HG03520 (cell line): Measurements from ENCODE around the gene EXD2.

ENCODE experiments used
- ATAC-seq: cut with Tn5 transposase; IDR thresholded peaks from one replicate; pipeline ENCODE4 v1.9.1; 2021; ENCODE audit warnings: mild to moderate bottlenecking, moderate library complexity; ENCODE audit not compliant: unreplicated experiment

EXD2 gene

GRCh38 chr14:69247676-69248440 lies 56.6 kb downstream of the EXD2 start:
- no peak for ATAC-seq

GRCh38 chr14:69249603-69250002 lies 58.3 kb downstream of the EXD2 start:
- ATAC-seq = no peak

GRCh38 chr14:69252851-69253250 lies 61.6 kb downstream of the EXD2 start:
- no peak for ATAC-seq

GRCh38 chr14:69259168-69259526 lies 67.8 kb downstream of the EXD2 start:
- ATAC-seq = no peak

- no peak for ATAC-seq
Measured at GRCh38 chr14:69259527-69260189, 68.4 kb downstream of the EXD2 start, which contains the start of gene GALNT16. Gene GALNT16, plus strand, starts transcription at chr14:69260158. Its CDS starts 133 bp downstream, at chr14:69260291.

- no peak for ATAC-seq
Measured at GRCh38 chr14:69260190-69260860, 69.0 kb downstream of the EXD2 start.

GRCh38 chr14:69260861-69261564 lies 69.7 kb downstream of the EXD2 start:
- ATAC-seq = no peak

GRCh38 chr14:69261761-69262331 lies 70.5 kb downstream of the EXD2 start:
- ATAC-seq = no peak

- no peak for ATAC-seq
Measured at GRCh38 chr14:69262516-69262915, 71.2 kb downstream of the EXD2 start.

- no peak for ATAC-seq
Measured at GRCh38 chr14:69263364-69263763, 72.1 kb downstream of the EXD2 start.

GRCh38 chr14:69263771-69264170 lies 72.5 kb downstream of the EXD2 start:
- no peak for ATAC-seq

- no peak for ATAC-seq
Measured at GRCh38 chr14:69266572-69267345, 75.5 kb downstream of the EXD2 start.

GRCh38 chr14:69267492-69267891 lies 76.2 kb downstream of the EXD2 start:
- no peak for ATAC-seq

GRCh38 chr14:69268223-69268622 lies 76.9 kb downstream of the EXD2 start:
- ATAC-seq = no peak

GRCh38 chr14:69268763-69269162 lies 77.5 kb downstream of the EXD2 start:
- no peak for ATAC-seq

GRCh38 chr14:69269381-69269780 lies 78.1 kb downstream of the EXD2 start:
- no peak for ATAC-seq

GRCh38 chr14:69270097-69270496 lies 78.8 kb downstream of the EXD2 start:
- no peak for ATAC-seq

GRCh38 chr14:69270795-69271708 lies 79.8 kb downstream of the EXD2 start:
- no peak for ATAC-seq

GRCh38 chr14:69274321-69274720 lies 83.0 kb downstream of the EXD2 start:
- no peak for ATAC-seq
